Hepatocyte (in vitro differentiated cells): ENCODE results near the gene CYP3A4.

Source experiments
- CTCF ChIP-seq: fragments of 200-600 bp; sonication (generic); IDR thresholded peaks from 2 replicates; pipeline ENCODE4 v1.5.1; 2016; ENCODE audit warnings: antibody characterized with exemption, mild to moderate bottlenecking; ENCODE audit not compliant: poor library complexity
- EZH2 ChIP-seq: fragments of 200-600 bp; sonication (generic); IDR thresholded peaks from 2 replicates; pipeline ENCODE4 v1.6.1; 2016; ENCODE audit warnings: antibody characterized with exemption, mild to moderate bottlenecking, borderline replicate concordance
- EZH2phosphoT487 ChIP-seq: fragments of 200-600 bp; sonication (generic); IDR thresholded peaks from one replicate; pipeline ENCODE4 v1.6.1; 2018; ENCODE audit warnings: antibody characterized with exemption, mild to moderate bottlenecking, low read depth, moderate library complexity; ENCODE audit not compliant: unreplicated experiment, severe bottlenecking

- TF ChIP-seq CTCF (no peak), EZH2phosphoT487 (no peak), EZH2 (no peak)
Observed at GRCh38 chr7:99742737-99743394, 41.1 kb downstream of the CYP3A4 start.
